Cardiac ventricle fibroblast (primary cell): ENCODE results near the gene CYP27C1. TPM values are rescaled to one million over a fixed set of nuclear protein-coding genes. Genes with fewer than 3 reads are reported as not detected.

ENCODE experiments used
- total RNA-seq: library from RNA; depleted of rRNA; stranded (reverse); fragments of >200 nt; gene quantifications from 2 replicates; pipeline ENCODE4 v1.2.3, GENCODE V29; 2015

The CYP27C1 gene
- total RNA-seq, result not detected in 2 replicates

GRCh38 chr2:127220102-127220767 lies at the start of gene CYP27C1:
Gene CYP27C1 (minus strand): TSS chr2:127220299. CDS start chr2:127220270, 29 bp downstream.

Other genes with a start within 250 kb of the CYP27C1 start
- gene BIN1, start 113.1 kb downstream of the CYP27C1 start, total RNA-seq, result 45.4 and 46.8 TPM in 2 replicates
- 14.0 and 24.5 TPM in 2 replicates for gene ERCC3, start 73.8 kb upstream of the CYP27C1 start, total RNA-seq
- 25.2 and 26.8 TPM in 2 replicates for gene MAP3K2, start 167.7 kb upstream of the CYP27C1 start, total RNA-seq
- gene PROC, start 198.1 kb upstream of the CYP27C1 start, total RNA-seq, result not detected in 2 replicates